ENCODE measurements around the gene ASB11.
A peak's percentile ranks its signal among the peaks of the same experiment; 100 is the strongest.
"Not testable (repeated sequence)": the region's sequence is repeated elsewhere in the genome, so short reads cannot be mapped to it uniquely, and the experiment has no call there.

Gene ASB11

GRCh38 chrX:15301924-15302323 lies 13.5 kb downstream of the ASB11 start:
- DNase-seq: peak; percentile 63

DNA sequence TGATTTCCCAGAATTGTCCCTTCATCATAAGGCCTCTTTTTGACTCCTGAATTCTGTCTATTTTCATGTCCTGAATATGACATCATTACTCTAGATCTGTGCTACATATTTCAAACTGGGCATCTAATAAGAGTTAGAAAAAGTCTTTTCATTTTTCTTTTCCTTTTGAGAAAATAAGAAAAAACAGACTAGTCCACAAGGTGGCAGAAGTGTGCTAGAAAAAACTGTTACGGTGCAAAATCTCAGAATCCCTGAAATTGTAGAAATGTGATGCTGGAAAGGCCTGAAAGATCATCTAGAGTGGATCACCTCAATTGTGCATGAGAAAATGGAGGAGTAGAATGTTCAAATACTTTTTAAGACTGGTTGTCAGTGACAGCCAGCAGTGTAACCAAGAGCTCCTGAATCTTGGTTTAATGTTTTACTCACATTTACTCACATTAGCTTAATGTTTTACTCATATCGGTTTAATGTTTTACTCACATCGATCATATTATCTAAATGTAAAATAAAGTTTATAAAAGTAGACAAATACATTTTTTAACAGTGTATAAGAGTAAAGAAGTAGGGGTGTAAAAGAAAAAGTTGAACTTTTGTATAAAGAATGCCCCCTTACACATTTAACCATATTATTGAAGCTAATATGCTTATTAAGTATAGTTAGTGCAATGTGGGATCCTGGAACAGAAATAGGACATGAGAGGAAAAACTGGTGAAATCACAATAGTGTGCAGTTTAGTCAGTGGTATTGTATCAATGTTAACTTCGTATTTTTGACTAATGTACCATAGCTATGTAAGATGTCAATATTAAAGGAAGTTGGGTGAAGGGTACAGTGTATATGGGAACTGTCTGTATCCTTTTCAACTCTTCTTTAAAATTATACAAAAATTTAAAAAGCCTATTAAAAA lies 15.2 kb downstream of the ASB11 start:
- peak; percentile 26 for DNase-seq

DNA sequence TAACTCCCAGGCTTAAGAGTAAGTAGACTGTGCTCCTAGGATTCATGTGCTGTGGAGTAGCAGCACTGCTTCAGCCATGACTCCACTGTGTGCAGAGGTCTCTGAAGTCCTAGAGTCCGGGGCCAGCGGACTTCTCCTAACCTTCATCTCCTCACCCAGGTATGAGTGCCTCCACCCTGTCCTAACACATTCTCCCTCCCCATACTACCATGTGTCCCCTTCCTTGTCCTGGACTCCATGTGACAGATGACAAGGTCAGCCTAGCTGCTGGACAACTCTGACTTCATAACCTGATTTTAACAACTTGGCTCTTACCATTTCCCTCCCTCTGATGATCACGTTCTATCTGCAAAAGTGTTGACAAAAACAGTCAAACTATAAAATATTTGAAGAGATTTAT lies 16.7 kb downstream of the ASB11 start:
- DNase-seq: no peak

- no peak for DNase-seq
Observed at GRCh38 chrX:15298201-15298600, 17.2 kb downstream of the ASB11 start.

- no peak for DNase-seq
Observed at GRCh38 chrX:15293451-15293850, 22.0 kb downstream of the ASB11 start.

DNA sequence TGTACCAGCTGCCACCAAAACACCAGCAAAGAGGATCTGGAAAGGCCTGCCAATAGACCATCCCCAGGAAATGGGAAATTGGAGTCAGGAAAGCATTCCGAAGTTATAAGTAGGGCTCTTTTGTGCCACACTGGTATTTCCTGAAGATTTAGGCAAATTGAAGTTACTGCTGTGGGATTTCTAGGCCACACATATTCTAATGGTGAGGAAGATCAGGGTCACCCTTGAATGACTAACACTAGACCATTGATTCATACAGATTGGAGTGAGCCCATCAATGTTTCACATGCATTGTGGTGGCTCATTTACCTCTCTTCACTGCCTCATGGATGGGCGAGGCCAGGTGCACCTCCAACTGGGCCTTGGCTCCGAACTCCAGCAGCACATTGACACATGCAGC lies 22.6 kb downstream of the ASB11 start:
- DNase-seq: no peak

GRCh38 chrX:15277604-15278003 lies 37.8 kb downstream of the ASB11 start:
- no peak for DNase-seq

DNA sequence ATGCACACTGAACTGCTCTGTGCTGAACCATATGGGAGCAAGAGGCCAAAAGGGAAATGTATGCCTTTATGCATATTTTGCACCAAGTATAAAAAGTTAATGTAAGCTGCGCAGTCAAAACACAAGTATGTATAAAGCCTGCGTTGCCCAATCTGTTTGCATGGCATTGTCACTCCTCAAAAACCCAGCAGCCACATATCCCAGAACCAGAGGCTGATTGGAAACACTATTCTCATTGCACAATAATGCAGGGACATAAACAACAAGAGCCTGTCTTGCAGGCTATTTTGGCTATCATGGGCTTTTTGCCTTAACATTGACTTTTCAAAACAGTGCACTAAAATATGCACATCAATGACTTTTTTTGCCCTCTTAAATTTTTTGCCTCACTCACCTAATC lies 40.5 kb downstream of the ASB11 start:
- DNase-seq: no peak

- not testable (repeated sequence) for DNase-seq
Observed at GRCh38 chrX:15273275-15273674, 42.2 kb downstream of the ASB11 start.

GRCh38 chrX:15271757-15272156 lies 43.7 kb downstream of the ASB11 start:
- no peak for DNase-seq

DNA sequence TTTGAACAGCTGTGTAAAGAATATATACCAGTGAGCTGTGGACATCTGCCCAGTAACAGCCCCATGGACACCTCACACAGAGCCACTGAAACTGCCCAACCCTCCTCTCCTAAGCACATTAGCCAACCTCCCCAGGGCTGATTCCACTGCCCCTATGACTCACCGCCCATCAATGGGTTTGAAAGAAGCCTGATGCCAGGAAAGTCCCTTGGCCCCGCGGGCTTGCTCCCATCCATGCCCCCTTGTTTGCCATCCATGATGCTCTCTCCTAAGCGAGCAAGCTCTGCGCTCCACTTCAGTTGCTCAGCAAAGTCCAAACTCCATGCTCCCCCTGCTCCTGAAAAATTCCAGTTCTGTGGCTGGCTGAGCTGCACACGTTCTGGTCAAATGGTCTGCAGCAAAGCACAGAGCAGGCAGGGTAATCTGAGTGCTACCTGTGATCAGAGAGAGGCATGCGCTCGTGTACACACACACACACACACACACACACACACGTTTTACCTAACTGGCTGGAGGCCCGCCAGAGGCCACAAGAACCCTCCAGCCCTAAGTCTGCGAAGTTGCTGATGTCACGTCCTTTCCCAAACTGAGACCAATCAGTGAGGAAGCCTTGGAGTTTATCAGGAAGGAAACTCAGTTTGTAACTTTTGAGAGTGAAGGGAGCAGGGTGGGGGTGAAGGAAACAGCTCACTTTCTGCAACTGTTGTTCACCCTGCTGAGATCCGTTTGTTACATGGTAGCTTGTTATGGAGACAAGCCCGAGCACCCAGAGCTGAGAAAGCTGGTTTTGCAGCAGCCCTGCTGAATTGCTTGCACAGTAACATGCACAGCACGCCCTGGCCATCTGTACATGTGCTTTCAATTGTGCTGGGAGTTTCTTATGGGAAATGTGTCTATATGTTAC lies 45.6 kb downstream of the ASB11 start, which contains the start of gene ASB9:
ASB9 (minus strand) TSS at position 466 of the 904 bp plus-strand sequence; CDS start at position 257, 209 bp downstream.
- DNase-seq: peak; percentile 2

DNA sequence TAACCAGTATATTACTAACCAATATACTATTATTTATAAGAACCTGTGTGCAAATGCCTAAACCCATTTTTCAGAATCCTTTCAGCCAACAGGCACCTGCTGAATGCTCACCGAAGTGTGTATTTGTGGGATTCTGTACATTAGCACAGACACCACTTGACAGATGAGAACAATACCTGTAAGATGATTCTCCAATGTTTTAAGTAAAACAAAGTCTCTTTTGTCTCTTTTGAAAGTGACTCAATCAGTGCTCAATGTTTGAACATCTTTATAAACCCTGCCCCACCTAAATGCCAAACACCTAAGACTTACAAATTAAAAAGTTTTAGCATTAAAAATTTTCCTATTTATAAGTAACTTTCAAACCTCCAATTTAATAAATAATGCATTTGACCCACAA lies 46.3 kb downstream of the ASB11 start:
- no peak for DNase-seq

DNA sequence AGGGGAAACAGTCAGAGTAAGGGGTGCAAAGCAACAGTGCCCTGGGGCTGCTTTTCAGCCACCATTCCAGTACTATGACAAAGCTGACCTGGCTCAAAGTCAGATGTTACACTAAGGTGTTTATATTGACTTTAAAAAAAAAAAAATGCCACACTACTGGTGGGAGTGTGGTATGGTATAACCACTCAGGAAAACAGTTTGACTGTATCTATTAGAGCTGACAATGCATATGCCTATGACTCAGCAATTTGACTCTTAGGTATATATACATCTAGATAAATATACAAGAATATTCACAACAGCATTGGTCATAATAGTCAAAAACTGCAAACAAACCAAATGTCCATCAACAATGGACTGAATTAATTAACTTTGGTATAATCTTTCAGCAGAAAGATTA lies 60.6 kb downstream of the ASB11 start:
- no peak for DNase-seq

DNA sequence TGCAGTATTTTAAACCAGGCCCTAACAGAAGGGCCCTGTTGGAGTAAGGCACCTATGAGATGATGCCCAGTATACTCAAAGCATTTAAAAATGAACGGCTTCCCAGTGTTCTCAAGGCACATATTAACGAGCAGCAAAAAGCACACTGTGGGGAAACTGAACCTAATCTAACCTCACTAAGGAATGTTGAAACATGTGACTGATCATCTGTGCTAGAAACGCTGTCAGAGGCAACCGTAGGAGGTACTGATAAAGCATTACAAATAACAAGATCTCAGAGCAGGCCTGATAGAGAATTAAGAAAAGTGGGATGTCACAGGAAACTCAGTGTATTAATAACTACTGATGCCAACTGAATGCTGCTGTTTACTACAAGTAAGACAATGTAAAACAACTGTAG lies 69.5 kb downstream of the ASB11 start:
- no peak for DNase-seq

DNA sequence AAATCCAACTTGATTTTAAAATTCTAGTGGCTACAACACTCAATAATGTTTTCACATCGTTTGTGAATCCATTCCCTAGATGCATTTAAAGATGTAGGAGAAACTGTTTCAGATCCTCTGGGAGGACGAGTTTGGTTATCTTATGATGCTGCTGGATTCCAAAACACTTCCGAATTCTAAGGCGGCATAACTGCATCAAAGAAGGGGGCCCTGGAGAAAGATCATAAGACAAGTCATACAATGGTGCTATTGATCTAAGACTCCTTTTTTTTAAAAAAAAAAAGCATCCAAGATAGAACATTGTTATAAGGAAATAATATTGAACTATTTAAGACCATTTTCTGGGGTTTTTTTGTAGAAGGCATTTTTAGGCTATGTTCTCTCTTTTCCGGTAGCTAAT lies 71.0 kb downstream of the ASB11 start:
- no peak for DNase-seq

GRCh38 chrX:15242899-15243555 lies 72.4 kb downstream of the ASB11 start:
- DNase-seq: peak; percentile 53

DNA sequence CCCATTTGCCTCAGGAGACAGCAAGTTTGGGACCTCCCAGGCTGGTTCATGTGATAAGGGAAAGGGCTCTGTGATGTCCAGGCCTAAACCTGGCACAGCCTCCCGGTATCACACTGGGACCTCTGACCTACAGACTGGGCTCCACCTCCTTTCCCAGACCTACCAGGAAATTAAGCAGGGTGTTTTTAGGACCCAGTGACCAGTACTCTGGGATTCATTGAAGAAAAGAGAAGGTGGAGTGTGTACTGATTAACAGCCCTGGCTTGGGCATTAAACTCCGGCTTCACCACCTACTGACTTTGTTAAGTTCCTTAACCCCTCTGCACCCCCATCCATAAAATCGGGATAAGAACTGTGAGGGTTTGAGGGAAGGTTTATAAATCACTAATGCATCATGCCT lies 74.1 kb downstream of the ASB11 start:
- DNase-seq: no peak

DNA sequence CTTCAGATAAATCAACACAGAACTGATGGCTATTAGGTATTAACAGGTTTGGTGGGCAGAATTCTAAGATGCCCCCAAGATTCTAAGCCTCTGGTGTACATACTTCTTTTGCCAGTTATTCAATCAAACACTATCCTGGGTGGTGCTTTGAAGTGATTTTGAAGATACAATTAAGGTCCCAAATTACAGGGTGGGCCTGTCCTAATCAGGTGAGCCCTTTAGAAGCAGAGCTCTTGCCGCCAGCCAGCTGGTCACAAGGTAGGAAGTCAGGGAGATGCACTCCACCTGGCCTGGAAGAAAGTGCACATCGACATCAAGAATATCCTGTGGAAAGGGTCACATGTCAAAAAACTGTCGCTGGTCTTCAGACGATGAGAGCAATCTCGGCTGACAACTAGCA lies 75.0 kb downstream of the ASB11 start:
- DNase-seq: no peak

GRCh38 chrX:15236146-15236545 lies 79.3 kb downstream of the ASB11 start:
- no peak for DNase-seq

DNA sequence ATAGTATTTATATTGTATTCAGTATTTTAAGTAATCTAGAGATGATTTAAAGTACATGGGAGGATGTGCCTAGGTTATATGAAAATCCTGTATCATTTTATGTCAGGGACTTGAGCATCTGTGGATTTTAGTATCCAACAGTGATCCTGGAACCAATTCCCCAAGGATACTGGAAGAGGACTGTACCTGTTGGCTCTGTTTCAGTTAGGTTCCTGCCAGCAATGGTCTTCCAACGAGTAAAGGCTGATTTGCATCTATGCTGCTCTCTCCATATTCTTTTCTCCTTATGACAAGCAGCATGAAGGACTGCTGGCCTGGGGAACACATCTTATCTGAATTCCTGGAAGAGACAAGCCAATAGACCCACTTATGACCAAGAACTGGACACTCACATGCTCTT lies 80.4 kb downstream of the ASB11 start:
- DNase-seq: no peak

- DNase-seq: no peak
Observed at GRCh38 chrX:15233416-15234015, 81.9 kb downstream of the ASB11 start.

All from activated CD4-positive, alpha-beta T cell treated with anti-CD3 and anti-CD28 coated beads, Interleukin-2, Interleukin-6, amounts not matched to agents 100 ng/mL and 50 ng/mL, durations not matched to agents 16 hours and 8 hours (primary cell).